ENCODE data around the gene ATP8A1. TPM values are rescaled to one million over a fixed set of nuclear protein-coding genes. Genes with fewer than 3 reads are reported as not detected.
"Not testable (repeated sequence)": the region's sequence is repeated elsewhere in the genome, so short reads cannot be mapped to it uniquely, and the experiment has no call there.

Gene ATP8A1
- total RNA-seq, 4 donors from 2014 or later, result 6.2 to 10.8 (median 7.1) TPM

DNA sequence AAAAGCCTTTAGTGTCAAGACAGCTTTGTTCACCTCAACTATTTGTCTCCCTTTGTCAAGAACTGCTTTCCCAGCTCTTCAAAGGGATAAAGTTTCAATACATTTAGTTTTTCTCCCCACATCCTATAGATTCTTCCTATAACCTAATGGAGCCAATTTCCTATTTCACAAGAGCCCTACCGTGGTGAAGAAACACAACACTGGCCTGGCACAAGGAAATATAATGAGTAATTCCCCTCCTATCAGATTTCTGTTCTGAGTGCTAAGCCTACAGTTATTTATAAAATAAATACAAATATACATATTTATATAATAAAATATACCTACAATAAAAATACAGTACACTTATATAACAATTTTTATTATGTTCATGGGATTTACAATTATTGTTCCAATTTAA is 169.7 kb downstream of the ATP8A1 start:
- peaks cover 0 to 4% (median 1%) of the 10 kb centered on the region in 4 donors for H3K4me1 ChIP-seq
- H3K27me3 ChIP-seq, result no peaks in the 10 kb centered on the region
- intact Hi-C loops (cut with DNase I), result no loop called here
- no peak overlapping the region for H3K4me3 ChIP-seq
- no peak overlapping the region for H3K27ac ChIP-seq (replicated peaks in 1 of 4)
- no peaks in the 10 kb centered on the region for H3K36me3 ChIP-seq
- TF ChIP-seq POLR2A (IDR thresholded peaks at IDR 0.05; ENCODE audit: low read depth) (no peak), EP300 (IDR thresholded peaks at IDR 0.05) (no peak), POLR2AphosphoS5 (IDR thresholded peaks at IDR 0.05) (no peak)
- TF ChIP-seq, protein P1, sequence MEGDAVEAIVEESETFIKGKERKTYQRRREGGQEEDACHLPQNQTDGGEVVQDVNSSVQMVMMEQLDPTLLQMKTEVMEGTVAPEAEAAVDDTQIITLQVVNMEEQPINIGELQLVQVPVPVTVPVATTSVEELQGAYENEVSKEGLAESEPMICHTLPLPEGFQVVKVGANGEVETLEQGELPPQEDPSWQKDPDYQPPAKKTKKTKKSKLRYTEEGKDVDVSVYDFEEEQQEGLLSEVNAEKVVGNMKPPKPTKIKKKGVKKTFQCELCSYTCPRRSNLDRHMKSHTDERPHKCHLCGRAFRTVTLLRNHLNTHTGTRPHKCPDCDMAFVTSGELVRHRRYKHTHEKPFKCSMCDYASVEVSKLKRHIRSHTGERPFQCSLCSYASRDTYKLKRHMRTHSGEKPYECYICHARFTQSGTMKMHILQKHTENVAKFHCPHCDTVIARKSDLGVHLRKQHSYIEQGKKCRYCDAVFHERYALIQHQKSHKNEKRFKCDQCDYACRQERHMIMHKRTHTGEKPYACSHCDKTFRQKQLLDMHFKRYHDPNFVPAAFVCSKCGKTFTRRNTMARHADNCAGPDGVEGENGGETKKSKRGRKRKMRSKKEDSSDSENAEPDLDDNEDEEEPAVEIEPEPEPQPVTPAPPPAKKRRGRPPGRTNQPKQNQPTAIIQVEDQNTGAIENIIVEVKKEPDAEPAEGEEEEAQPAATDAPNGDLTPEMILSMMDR (IDR thresholded peaks at IDR 0.05), result no peak
- no peaks in the 10 kb centered on the region for H3K9me3 ChIP-seq
- DNase-seq (ENCODE audit: extremely low spot score), result no peak
- 76% methylated on average over 1 of the region's 1 CpG for WGBS

DNA sequence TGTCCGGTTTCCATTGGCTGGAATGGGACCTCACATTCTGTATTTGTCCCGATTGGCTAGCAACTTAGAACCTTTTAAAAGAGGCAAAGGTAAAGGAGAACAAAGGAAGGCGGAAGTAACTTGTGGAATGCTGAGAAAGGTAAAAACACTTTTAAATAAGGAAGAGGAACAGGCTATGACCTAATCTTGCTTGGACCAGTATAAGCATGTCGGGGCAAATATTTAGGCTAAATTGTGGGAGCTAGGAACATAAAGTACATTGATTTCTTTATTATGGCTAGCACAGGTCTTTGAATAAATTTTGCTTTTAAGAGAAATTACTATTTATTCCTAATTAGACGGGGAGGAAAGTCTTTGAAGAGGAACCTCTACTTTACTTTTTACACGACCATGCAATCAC is 170.7 kb downstream of the ATP8A1 start:
- H3K27ac ChIP-seq (replicated peaks in 1 of 4); H3K36me3 ChIP-seq; H3K4me3 ChIP-seq; H3K27me3 ChIP-seq; DNase-seq (ENCODE audit: extremely low spot score); intact Hi-C loops (cut with DNase I); H3K4me1 ChIP-seq; H3K9me3 ChIP-seq: not testable (repeated sequence)
- 96% methylated on average over 6 of the region's 6 CpGs for WGBS

DNA sequence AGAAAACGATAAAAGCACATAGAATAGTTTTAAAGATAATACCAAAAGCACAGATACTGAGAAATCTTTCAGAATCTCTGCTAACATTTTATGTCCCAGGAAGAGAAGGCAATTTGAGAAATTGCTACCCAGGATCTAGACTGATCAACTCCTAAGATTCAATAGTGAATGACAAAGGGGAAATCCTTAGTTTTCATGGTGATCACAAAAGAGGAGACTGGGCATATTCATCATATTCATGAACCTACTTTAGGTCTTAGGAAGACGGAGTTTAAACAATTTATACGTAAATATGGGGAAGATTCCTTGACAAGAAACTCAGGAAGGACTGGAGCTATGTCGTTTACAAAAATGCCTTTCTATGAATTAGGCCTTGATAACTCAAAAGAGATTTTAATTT is 172.3 kb downstream of the ATP8A1 start:
- intact Hi-C loops (cut with DNase I), result no loop called here
- no peaks in the 10 kb centered on the region for H3K27me3 ChIP-seq
- H3K4me1 ChIP-seq, result peaks cover 0 to 4% (median 1%) of the 10 kb centered on the region in 4 donors
- H3K27ac ChIP-seq (replicated peaks in 1 of 4), result no peak overlapping the region
- TF ChIP-seq, protein P1 (IDR thresholded peaks at IDR 0.05), result no peak
- TF ChIP-seq EP300 (IDR thresholded peaks at IDR 0.05), result no peak
- no peak for TF ChIP-seq POLR2AphosphoS5 (IDR thresholded peaks at IDR 0.05)
- TF ChIP-seq POLR2A (IDR thresholded peaks at IDR 0.05; ENCODE audit: low read depth), result no peak
- no peak for DNase-seq (ENCODE audit: extremely low spot score)
- H3K9me3 ChIP-seq, result no peaks in the 10 kb centered on the region
- WGBS, result 91% methylated on average over 4 of the region's 4 CpGs
- H3K4me3 ChIP-seq, result no peak overlapping the region
- H3K36me3 ChIP-seq, result peaks cover 0 to 6% (median 0%) of the 10 kb centered on the region in 4 donors

DNA sequence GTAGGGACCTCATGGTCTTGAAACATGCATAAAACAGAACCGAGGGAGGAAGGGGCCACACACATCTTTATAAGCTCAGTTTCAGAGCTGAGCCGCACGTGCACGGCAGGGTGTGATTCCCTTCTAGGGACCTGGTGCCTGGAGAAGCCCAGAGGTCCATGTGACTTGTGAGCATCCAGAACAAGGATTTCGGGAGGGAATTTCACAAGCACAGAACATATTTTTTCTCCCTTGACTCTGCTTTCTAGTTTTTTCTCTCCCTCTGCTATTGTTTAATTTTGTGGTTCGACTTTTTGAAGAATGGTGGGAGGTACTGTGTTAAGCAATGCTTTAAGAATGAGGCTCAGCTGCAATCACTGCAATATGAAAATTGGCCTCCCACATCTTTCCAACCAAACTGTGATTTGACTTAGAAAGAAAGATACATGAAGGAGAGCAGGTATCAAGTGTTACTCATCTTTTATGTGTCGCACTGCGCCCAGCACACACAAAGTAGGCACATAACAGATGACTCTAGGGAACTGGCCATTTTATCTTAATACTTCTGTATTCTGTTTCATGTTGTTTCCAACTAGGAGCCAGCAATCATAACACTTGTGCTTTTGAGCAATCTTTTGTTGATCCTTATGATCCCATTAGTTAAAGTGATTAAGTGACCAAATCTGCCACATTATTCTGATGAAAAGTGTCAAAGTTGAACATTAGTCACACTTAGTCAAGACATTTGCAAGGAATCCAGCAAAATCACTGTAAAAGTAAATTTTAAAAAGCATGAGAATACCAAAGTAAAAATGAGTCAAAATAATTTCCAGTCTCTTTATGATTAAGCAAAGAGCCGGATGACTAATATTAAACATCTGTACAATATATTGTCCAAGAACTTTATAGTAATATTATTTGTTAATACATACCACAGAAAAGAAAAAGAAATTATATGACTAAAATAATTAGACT is 173.2 kb downstream of the ATP8A1 start:
- no peak overlapping the region for H3K4me3 ChIP-seq
- H3K27ac ChIP-seq (replicated peaks in 1 of 4), result no peak overlapping the region
- WGBS, result 73% methylated on average over 9 of the region's 9 CpGs
- no peaks in the 10 kb centered on the region for H3K27me3 ChIP-seq
- no peak for DNase-seq (ENCODE audit: extremely low spot score)
- H3K36me3 ChIP-seq, result peaks cover 0 to 6% (median 0%) of the 10 kb centered on the region in 4 donors
- H3K4me1 ChIP-seq, result peaks cover 0 to 4% (median 1%) of the 10 kb centered on the region in 4 donors
- TF ChIP-seq POLR2AphosphoS5 (IDR thresholded peaks at IDR 0.05) (peak in 1 of 2 donors; percentile 10), EP300 (IDR thresholded peaks at IDR 0.05) (no peak)
- intact Hi-C loops (cut with DNase I), result no loop called here
- no peaks in the 10 kb centered on the region for H3K9me3 ChIP-seq

DNA sequence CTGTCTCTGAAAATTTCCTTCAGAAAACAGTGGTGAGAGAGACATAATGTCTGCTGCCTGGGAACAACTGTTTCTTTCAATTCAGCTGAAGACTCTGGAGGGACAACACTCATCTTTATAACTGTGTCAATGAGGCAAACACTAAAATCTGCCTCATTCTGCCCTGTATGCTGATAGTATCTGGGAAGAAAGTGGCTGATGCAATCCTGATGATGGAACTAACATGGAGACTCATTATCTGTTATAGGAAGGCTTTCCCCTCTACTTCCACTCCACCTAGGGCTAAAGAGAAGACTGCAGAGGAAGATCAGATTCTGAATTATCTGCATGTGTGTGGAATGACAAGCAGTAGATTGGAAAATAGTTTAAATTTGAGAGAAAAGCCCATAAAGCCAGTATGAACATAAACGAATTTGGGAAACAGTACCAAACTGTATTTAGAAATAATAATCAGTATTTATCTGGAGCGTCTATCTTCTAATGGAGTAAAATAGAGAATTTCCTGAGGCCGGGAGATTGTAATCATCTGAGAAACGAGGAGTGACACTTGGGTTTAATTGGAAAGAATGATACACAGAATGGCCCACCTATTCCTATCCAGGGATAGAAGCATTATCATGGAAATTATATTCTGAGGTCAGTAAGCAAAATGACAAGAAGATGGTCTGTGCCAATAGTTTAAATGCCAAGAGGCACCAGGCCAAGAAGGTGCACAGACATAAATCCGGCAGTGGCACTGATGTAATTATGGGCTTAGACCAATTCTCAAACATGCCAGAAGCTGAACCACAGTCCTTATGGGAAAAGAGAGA is 174.2 kb downstream of the ATP8A1 start:
- intact Hi-C loops (cut with DNase I), result no loop called here
- H3K4me3 ChIP-seq, result no peak overlapping the region
- no peak overlapping the region for H3K27ac ChIP-seq (replicated peaks in 1 of 4)
- H3K9me3 ChIP-seq, result no peaks in the 10 kb centered on the region
- H3K27me3 ChIP-seq, result no peaks in the 10 kb centered on the region
- DNase-seq (ENCODE audit: extremely low spot score), result no peak
- WGBS, result 71% methylated on average over 5 of the region's 5 CpGs
- peaks cover 0 to 6% (median 0%) of the 10 kb centered on the region in 4 donors for H3K36me3 ChIP-seq
- peaks cover 0 to 4% (median 1%) of the 10 kb centered on the region in 4 donors for H3K4me1 ChIP-seq
- no peak for TF ChIP-seq EP300 (IDR thresholded peaks at IDR 0.05)
- TF ChIP-seq POLR2AphosphoS5 (IDR thresholded peaks at IDR 0.05), result no peak
- TF ChIP-seq, protein P1 (IDR thresholded peaks at IDR 0.05), result no peak
- no peak for TF ChIP-seq POLR2A (IDR thresholded peaks at IDR 0.05; ENCODE audit: low read depth)

Data from esophagus muscularis mucosa (tissue), 4 donors.